ENCODE data around the gene BCKDHA.

GRCh38 chr19:41422456-41422855 lies 24.8 kb downstream of the BCKDHA start:
- TF ChIP-seq TEAD4 (IDR thresholded peaks at IDR 0.05; ENCODE audit: low read length) (no peak), TEAD4 (CRISPR knock-in tag; IDR thresholded peaks at IDR 0.05; ENCODE audit: borderline replicate concordance) (no peak), U2AF2 (optimal IDR thresholded peaks at IDR 0.05; ENCODE audit: low read depth, low read length) (no peak), FOXJ3 (CRISPR knock-in tag; IDR thresholded peaks at IDR 0.05) (no peak), ZNF780A (CRISPR knock-in tag; IDR thresholded peaks at IDR 0.05) (no peak), MAFK (IDR thresholded peaks at IDR 0.05; ENCODE audit: low read length) (no peak), NKRF (IDR thresholded peaks at IDR 0.05; ENCODE audit: borderline replicate concordance) (no peak), TEAD1 (CRISPR knock-in tag; IDR thresholded peaks at IDR 0.05) (no peak), DPF2 (IDR thresholded peaks at IDR 0.05) (no peak), USF2 (CRISPR knock-in tag; IDR thresholded peaks at IDR 0.05) (no peak)

Measured in K562 (cell line).